ENCODE data around the gene TAF4. TPM values are rescaled to one million over a fixed set of nuclear protein-coding genes. Genes with fewer than 3 reads are reported as not detected.

TAF4 gene
- total and polyA plus RNA-seq, 2 donors (not counting 1 experiment from before 2014, with no cell fraction given) = 2.6 to 3.0 TPM

- H2AFZ ChIP-seq (ENCODE audit: low read length) = no peak overlapping the region
- peaks cover 13% of the 10 kb centered on the region for H3K79me2 ChIP-seq (ENCODE audit: control insufficient read depth, insufficient read depth, low read length)
- DNase-seq (ENCODE audit: low read depth in 2 of 2) = peak in 1 of 2 donors; percentile 27
- no peaks in the 10 kb centered on the region for H3K27me3 ChIP-seq (ENCODE audit: control insufficient read depth, insufficient read depth, low read length)
- TF ChIP-seq CTCF (conservative IDR thresholded peaks at IDR 0.05 in 1 of 2, IDR thresholded peaks at IDR 0.05 in 1 of 2; ENCODE audit: low read depth in 1 of 2, low read length in 2 of 2) = no peak
- TF ChIP-seq EZH2 (IDR thresholded peaks at IDR 0.05; ENCODE audit: low read length, missing control alignments) = no peak
- no peaks in the 10 kb centered on the region for H3K4me1 ChIP-seq (ENCODE audit: control insufficient read depth, extremely low read depth, insufficient read depth, low read length)
- no peaks in the 10 kb centered on the region for H4K20me1 ChIP-seq (ENCODE audit: control insufficient read depth, extremely low read depth, insufficient read depth, low read length)
- H3K9ac ChIP-seq (ENCODE audit: insufficient read depth, low read length) = no peak overlapping the region
- H3K9me3 ChIP-seq (ENCODE audit: control insufficient read depth, insufficient read depth, low read depth, low read length) = no peaks in the 10 kb centered on the region
- H3K36me3 ChIP-seq (ENCODE audit: control insufficient read depth, insufficient read depth, low read length) = no peaks in the 10 kb centered on the region
- H3K4me3 ChIP-seq (replicated peaks in 1 of 4; ENCODE audit: control extremely low read depth in 1 of 4, insufficient read depth in 1 of 4, low read depth in 3 of 4, low read length in 4 of 4) = no peak overlapping the region
- H3K27ac ChIP-seq (ENCODE audit: insufficient read depth, low read length) = no peak overlapping the region
- no peak overlapping the region for H3K4me2 ChIP-seq (ENCODE audit: extremely low read depth, insufficient read depth, low read length)
These were observed 32.9 kb downstream of the TAF4 start for GRCh38 chr20:62032609-62033368.

GRCh38 chr20:62031462-62032092 lies 34.1 kb downstream of the TAF4 start:
- DNase-seq (ENCODE audit: low read depth in 2 of 2) = no peak
- Histone ChIP-seq H3K27ac (ENCODE audit: insufficient read depth, low read length) (no peak overlapping the region), H2AFZ (ENCODE audit: low read length) (no peak overlapping the region), H3K79me2 (ENCODE audit: control insufficient read depth, insufficient read depth, low read length) (peaks cover 12% of the 10 kb centered on the region), H4K20me1 (ENCODE audit: control insufficient read depth, extremely low read depth, insufficient read depth, low read length) (no peaks in the 10 kb centered on the region), H3K36me3 (ENCODE audit: control insufficient read depth, insufficient read depth, low read length) (no peaks in the 10 kb centered on the region), H3K4me2 (ENCODE audit: extremely low read depth, insufficient read depth, low read length) (no peak overlapping the region), H3K9me3 (ENCODE audit: control insufficient read depth, insufficient read depth, low read depth, low read length) (no peaks in the 10 kb centered on the region), H3K4me3 (replicated peaks in 1 of 4; ENCODE audit: control extremely low read depth in 1 of 4, insufficient read depth in 1 of 4, low read depth in 3 of 4, low read length in 4 of 4) (no peak overlapping the region), H3K27me3 (ENCODE audit: control insufficient read depth, insufficient read depth, low read length) (no peaks in the 10 kb centered on the region), H3K9ac (ENCODE audit: insufficient read depth, low read length) (no peak overlapping the region), H3K4me1 (ENCODE audit: control insufficient read depth, extremely low read depth, insufficient read depth, low read length) (no peaks in the 10 kb centered on the region)
- TF ChIP-seq EZH2 (IDR thresholded peaks at IDR 0.05; ENCODE audit: low read length, missing control alignments) = no peak
- no peak for TF ChIP-seq CTCF (conservative IDR thresholded peaks at IDR 0.05 in 1 of 2, IDR thresholded peaks at IDR 0.05 in 1 of 2; ENCODE audit: low read depth in 1 of 2, low read length in 2 of 2)

GRCh38 chr20:62030834-62031434 lies 34.7 kb downstream of the TAF4 start:
- no peak overlapping the region for H3K4me2 ChIP-seq (ENCODE audit: extremely low read depth, insufficient read depth, low read length)
- H3K27ac ChIP-seq (ENCODE audit: insufficient read depth, low read length) = no peak overlapping the region
- no peak overlapping the region for H3K9ac ChIP-seq (ENCODE audit: insufficient read depth, low read length)
- H3K79me2 ChIP-seq (ENCODE audit: control insufficient read depth, insufficient read depth, low read length) = peaks cover 16% of the 10 kb centered on the region
- H3K36me3 ChIP-seq (ENCODE audit: control insufficient read depth, insufficient read depth, low read length) = no peaks in the 10 kb centered on the region
- no peaks in the 10 kb centered on the region for H4K20me1 ChIP-seq (ENCODE audit: control insufficient read depth, extremely low read depth, insufficient read depth, low read length)
- no peak overlapping the region for H2AFZ ChIP-seq (ENCODE audit: low read length)
- H3K27me3 ChIP-seq (ENCODE audit: control insufficient read depth, insufficient read depth, low read length) = no peaks in the 10 kb centered on the region
- TF ChIP-seq EZH2 (IDR thresholded peaks at IDR 0.05; ENCODE audit: low read length, missing control alignments) (no peak), CTCF (conservative IDR thresholded peaks at IDR 0.05 in 1 of 2, IDR thresholded peaks at IDR 0.05 in 1 of 2; ENCODE audit: low read depth in 1 of 2, low read length in 2 of 2) (no peak)
- H3K4me3 ChIP-seq (replicated peaks in 1 of 4; ENCODE audit: control extremely low read depth in 1 of 4, insufficient read depth in 1 of 4, low read depth in 3 of 4, low read length in 4 of 4) = no peak overlapping the region
- peaks cover 5% of the 10 kb centered on the region for H3K4me1 ChIP-seq (ENCODE audit: control insufficient read depth, extremely low read depth, insufficient read depth, low read length)
- DNase-seq (ENCODE audit: low read depth in 2 of 2) = no peak
- H3K9me3 ChIP-seq (ENCODE audit: control insufficient read depth, insufficient read depth, low read depth, low read length) = no peaks in the 10 kb centered on the region

Measured in fibroblast of lung (primary cell).